ENCODE measurements around the gene RNF126.
"Not testable (repeated sequence)": the region's sequence is repeated elsewhere in the genome, so short reads cannot be mapped to it uniquely, and the experiment has no call there.

The RNF126 gene

GRCh38 chr19:624433-625109, 38.4 kb downstream of the RNF126 start:
- DNase-seq = no peak

GRCh38 chr19:623974-624373, 39.0 kb downstream of the RNF126 start:
- DNase-seq = no peak

- DNase-seq = no peak
Measured at GRCh38 chr19:623175-623916, 39.7 kb downstream of the RNF126 start.

- no peak for DNase-seq
Measured at GRCh38 chr19:622666-623065, 40.3 kb downstream of the RNF126 start.

GRCh38 chr19:621819-622218, 41.2 kb downstream of the RNF126 start:
- no peak for DNase-seq

GRCh38 chr19:621191-621590, 41.8 kb downstream of the RNF126 start:
- not testable (repeated sequence) for DNase-seq

GRCh38 chr19:620166-620862, 42.7 kb downstream of the RNF126 start:
- DNase-seq = no peak

GRCh38 chr19:619286-620002, 43.6 kb downstream of the RNF126 start:
- no peak for DNase-seq

GRCh38 chr19:618674-619285, 44.2 kb downstream of the RNF126 start:
- no peak for DNase-seq

- no peak for DNase-seq
Measured at GRCh38 chr19:618247-618619, 44.8 kb downstream of the RNF126 start.

- DNase-seq = no peak
Measured at GRCh38 chr19:617551-618246, 45.3 kb downstream of the RNF126 start.

GRCh38 chr19:616747-617526, 46.1 kb downstream of the RNF126 start:
- DNase-seq = no peak

GRCh38 chr19:616062-616700, 46.8 kb downstream of the RNF126 start:
- DNase-seq = no peak

GRCh38 chr19:615619-616018, 47.4 kb downstream of the RNF126 start:
- DNase-seq = no peak

- no peak for DNase-seq
Measured at GRCh38 chr19:613732-614567, 49.1 kb downstream of the RNF126 start.

- DNase-seq = no peak
Measured at GRCh38 chr19:612941-613340, 50.1 kb downstream of the RNF126 start.

- no peak for DNase-seq
Measured at GRCh38 chr19:611481-611868, 51.5 kb downstream of the RNF126 start.

- DNase-seq = peak in 1 of 3 experiments; percentile 38
Measured at GRCh38 chr19:610801-611480, 52.1 kb downstream of the RNF126 start.

- peak in 2 of 3 experiments; percentile 57 to 72 for DNase-seq
Measured at GRCh38 chr19:610071-610800, 52.8 kb downstream of the RNF126 start.
